Measurements from ENCODE around the gene PRRT2.
A peak's percentile ranks its signal among the peaks of the same experiment; 100 is the strongest.
"Not testable (repeated sequence)": the region's sequence is repeated elsewhere in the genome, so short reads cannot be mapped to it uniquely, and the experiment has no call there.

The PRRT2 gene

GRCh38 chr16:29790949-29791844 is 20.8 kb upstream of the PRRT2 start:
- DNase-seq, result no peak

DNA sequence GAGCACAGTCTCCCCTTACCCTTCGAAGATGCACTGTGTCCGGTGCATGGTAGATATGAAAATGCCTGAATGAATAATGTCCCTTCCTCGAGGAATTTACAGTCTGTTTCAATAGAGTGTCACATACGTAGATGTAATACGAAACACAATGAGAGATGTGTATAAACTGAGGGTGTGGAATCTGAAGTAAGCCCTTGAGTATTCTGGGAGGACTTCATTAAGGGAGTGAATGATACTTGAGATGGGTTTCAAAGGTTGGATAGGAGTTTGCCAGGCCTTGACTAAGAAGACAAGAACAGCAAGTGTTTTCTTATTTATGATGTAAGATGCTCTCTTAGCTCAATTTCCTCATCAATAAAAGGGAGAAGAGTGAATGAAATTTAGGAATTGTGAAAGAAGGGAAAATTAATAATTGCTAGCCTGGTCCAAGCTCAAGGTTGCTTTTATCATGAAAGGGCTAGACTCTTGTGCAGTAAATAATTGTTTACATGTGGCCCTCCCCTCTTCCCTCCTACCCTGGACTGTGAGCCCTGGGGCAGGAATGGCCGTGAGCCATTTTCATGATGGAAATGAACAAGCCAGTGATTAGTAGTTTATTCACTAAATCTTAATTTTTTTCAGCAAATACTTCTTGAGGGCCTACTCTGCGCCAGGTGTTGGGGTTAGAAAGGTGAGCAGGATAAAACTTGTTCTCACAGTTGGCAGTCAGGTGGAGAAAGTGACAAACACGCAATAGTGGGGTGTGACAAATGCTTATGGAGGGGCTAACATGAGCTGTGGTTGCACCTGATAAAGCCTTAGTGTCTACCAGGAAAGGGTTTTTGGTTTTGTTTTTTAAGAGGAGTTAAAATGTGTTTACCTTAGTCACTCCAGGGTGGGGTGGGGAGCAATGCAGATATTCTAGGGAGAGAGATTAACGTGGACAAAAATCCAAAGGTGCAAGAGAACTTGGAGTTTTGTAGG is 19.9 kb upstream of the PRRT2 start:
- DNase-seq, result no peak

GRCh38 chr16:29793153-29793552 is 18.8 kb upstream of the PRRT2 start:
- not testable (repeated sequence) for DNase-seq

- DNase-seq, result no peak
Observed at GRCh38 chr16:29794231-29794710, 17.7 kb upstream of the PRRT2 start.

GRCh38 chr16:29802416-29802935 is 9.5 kb upstream of the PRRT2 start:
- no peak for DNase-seq

DNA sequence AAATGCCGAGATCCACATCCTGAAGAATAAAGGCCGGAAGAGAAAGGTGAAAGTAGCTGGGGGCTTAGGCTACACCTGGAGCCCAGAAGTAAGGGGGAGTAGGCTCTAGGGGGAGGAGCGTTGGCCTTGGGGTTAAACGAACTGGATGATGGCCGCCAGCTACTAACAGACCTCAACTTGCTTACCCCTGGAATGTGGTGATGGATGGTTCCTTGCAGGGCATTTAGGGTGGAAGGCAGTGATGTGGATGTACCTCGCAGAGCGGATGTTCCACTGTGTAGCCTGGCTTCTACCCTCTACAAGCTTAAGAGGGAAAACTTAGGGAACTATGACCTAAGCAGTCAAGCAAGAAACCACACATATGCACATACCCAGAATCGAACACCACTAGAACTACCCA is 8.0 kb upstream of the PRRT2 start:
- no peak for DNase-seq

GRCh38 chr16:29804455-29805231 is 7.3 kb upstream of the PRRT2 start:
- no peak for DNase-seq

DNA sequence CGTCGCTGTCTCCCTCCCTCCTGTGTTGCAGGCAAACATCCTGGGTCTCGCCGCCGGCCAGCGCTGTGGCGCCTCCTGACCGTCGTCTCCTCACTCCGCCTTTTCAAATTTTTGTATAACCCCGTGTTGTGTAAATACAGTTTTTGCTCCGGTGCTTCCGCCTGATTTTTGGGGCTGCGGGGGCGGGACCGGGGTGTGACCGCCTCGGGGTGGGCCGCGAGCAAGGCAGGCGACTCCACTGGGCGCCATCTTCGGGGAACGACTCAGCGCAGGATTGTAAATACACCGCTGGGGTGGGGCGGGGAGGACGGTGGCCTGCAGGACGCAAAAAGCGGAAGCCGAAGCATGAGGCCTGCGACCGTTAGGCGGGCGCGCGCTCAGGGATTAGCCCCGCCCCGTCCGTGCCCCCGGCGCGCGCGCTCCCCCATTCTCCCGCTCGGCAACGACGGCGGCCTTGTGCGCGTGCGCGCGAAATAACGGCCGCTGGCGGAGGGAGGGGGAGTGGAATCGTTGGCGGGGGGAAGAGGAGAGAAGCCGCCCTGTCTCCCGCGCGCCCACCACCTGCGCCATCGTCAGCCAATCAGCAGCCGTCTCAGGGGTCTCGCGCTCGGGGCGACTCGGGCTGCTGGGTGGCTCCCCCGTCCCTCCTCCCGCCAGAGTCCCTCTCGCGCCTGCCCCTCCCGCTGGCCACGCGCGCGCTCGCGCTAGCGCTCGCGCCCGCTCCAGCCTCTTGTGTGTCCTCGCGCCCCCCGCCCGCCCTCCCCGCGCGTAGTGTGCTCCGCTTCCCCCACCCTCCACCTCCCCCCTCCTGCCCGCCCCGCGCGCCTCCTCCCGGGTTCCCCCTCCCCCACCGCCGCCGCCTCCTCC is 6.5 kb upstream of the PRRT2 start:
- DNase-seq, result peak; percentile 100

GRCh38 chr16:29806099-29806579 is 5.9 kb upstream of the PRRT2 start, which contains the start of gene MAZ:
Gene MAZ (plus strand): TSS chr16:29806529. CDS start chr16:29806702, 173 bp downstream.
- peak; percentile 46 for DNase-seq

- no peak for DNase-seq
Observed at GRCh38 chr16:29806641-29807425, 5.2 kb upstream of the PRRT2 start.

DNA sequence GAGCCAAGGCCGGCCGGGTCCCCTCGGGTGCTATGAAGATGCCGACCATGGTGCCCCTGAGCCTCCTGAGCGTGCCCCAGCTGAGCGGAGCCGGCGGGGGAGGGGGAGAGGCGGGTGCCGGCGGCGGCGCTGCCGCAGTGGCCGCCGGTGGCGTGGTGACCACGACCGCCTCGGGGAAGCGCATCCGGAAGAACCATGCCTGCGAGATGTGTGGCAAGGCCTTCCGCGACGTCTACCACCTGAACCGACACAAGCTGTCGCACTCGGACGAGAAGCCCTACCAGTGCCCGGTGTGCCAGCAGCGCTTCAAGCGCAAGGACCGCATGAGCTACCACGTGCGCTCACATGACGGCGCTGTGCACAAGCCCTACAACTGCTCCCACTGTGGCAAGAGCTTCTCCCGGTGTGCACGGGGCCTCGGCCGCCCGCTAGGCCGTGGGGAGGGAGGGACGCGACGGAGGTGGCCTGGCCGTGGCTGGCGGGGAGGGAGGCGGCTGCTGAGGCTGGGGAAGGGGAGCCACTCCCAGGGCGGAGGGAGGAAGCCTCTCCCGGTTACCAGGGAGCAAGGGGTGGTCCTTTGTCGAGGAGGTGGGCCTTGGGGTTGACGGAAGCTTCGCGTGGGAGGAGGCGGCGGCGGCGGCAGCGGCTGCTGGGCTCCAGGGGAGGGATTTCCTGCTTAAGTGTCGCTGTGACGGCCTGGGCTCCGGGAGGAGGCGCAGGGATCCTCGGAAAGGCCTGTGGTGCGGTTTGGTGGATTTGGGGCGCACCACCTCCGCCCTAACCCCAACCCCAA is 4.4 kb upstream of the PRRT2 start:
- DNase-seq, result peak; percentile 82

DNA sequence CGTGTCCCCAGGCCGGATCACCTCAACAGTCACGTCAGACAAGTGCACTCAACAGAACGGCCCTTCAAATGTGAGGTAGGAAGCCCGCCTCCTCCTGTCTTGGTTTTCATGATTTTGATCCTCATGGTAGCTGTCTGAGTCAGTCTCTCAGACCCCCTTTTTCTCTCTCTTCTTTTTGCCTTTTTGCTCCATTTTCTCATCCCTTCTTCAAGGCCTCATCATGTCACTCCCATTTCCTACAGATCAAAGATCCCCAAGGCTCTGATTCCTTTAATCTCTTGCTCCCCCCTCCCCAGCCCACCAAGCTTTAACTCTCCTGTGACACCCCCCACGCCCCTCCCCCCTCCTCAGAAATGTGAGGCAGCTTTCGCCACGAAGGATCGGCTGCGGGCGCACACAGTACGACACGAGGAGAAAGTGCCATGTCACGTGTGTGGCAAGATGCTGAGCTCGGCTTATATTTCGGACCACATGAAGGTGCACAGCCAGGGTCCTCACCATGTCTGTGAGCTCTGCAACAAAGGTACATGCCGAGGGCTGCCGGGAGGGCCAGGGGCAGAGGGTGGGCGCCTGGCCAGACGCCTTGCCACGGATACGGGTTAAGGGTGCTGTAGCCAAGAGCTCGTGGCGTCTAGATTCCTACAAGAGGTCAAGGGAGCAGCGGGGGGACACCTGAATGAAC is 3.6 kb upstream of the PRRT2 start:
- no peak for DNase-seq

DNA sequence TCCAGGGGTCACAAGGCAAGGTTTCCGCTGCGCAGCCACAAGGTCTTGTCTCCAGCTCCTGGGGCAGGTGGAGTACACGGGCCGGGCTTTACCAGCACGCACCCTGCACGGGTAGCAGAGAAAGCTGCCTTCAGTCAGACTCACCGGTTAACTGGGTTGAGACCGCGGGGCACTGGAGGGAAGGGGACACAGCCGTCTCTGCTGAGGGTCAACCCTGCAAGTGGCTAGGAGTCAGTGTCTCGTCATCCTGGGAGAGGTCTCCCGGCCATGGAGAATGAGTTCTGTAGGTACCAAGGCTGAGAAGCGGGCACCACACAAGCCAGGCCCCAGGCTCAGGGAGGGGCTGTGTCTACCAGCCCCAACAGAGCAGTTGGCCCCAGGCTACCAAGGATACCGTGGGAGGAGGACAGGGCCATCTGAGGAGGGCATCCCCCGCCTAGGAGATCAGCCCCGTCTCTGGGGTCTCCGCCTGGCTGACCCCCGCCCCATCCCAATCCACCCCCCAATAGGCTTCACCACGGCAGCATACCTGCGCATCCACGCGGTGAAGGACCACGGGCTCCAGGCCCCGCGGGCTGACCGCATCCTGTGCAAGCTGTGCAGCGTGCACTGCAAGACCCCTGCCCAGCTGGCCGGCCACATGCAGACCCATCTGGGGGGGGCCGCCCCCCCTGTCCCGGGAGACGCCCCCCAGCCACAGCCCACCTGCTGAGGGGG is 2.8 kb upstream of the PRRT2 start:
- no peak for DNase-seq

DNA sequence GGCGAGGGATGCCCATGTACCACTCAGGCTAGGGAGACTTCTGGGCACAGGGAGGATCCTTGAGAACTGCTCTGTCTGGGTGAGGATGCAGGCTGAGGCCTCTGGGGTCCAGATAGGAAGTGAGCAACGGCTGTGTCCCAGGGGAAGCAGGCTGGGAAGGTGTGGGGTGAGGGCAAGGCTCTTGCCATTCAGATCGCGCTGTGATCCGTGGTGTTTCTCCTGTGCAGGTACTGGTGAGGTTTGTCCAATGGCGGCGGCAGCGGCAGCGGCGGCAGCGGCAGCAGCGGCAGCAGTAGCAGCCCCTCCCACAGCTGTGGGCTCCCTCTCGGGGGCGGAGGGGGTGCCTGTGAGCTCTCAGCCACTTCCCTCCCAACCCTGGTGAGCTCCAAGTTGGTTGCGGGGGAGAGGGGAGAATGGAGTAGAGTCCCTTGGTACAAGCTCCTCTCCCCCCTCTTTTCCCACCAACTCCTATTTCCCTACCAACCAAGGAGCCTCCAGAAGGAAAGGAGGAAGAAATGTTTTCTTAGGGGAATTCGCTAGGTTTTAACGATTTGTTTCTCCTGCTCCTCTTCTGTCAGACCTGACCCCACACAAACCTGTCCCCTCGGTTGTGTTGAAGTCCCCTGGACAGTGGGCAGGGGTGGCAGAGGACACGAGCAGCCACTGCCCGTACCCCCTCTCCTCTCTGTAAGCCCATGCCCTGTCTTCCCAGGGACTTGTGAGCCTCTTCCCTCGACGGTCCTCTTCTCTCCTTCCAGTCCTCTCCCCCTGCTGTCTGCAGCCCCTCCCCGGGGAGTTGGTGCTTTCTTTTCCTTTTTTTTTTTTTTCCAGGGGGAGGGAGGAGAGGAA is 1.9 kb upstream of the PRRT2 start:
- DNase-seq, result no peak

DNA sequence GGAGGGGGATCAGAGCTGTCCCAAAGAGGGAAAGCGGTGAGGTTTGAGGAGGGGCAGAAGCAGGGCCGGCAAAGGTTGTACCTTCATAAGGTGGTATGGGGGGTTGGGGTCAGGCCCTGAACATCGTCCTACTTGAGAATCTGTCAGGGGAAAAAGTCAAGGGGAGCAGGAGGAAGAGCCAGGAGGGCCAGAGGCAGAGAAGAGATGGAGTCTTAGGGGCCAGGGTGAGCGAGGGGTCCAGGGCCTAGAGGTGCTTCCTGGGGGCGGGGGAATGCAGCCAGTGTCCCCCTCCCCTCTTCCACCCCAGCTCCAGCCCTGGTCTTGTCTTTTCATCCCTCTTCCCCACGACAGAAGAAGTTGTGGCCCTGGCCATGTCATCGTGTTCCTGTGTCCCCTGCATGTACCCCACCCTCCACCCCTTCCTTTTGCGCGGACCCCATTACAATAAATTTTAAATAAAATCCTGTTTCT is 1.3 kb upstream of the PRRT2 start:
- DNase-seq, result no peak

GRCh38 chr16:29811170-29811895 is 660 bp upstream of the PRRT2 start:
- DNase-seq, result peak; percentile 69

Data from SHP77 treated with DMSO at 0.1 percent for 48 hours (cell line).